Spleen (tissue), 11 donors: ENCODE results near the gene CASP9. TPM values are rescaled to one million over a fixed set of nuclear protein-coding genes. Genes with fewer than 3 reads are reported as not detected.
"Not testable (repeated sequence)": the region's sequence is repeated elsewhere in the genome, so short reads cannot be mapped to it uniquely, and the experiment has no call there.

ENCODE experiments used
- DNase-seq: peaks from one replicate; pipeline ENCODE4 v3.0.0-alpha.2; 2020
- H3K27ac ChIP-seq, 8 donors: fragments of 200-600 bp; sonication (generic) in 7 of 8; 1 replicate in 4 of 8; 2 replicates in 4 of 8; pipeline versions ENCODE4 v1.5.0 to v1.8.0; 2016 to 2021; ENCODE audit warnings: inconsistent platforms in 4 of 8, mild to moderate bottlenecking in 4 of 8, moderate library complexity in 1 of 8
- H3K27me3 ChIP-seq, 7 donors: fragments of 200-600 bp; sonication (generic) in 6 of 7; replicated peaks in 1 of 7; 1 replicate in 4 of 7; 2 replicates in 3 of 7; pipeline versions ENCODE4 v1.5.0 to v1.8.0; 2016 to 2021; ENCODE audit warnings: inconsistent platforms in 3 of 7, mild to moderate bottlenecking in 1 of 7
- H3K36me3 ChIP-seq, 6 donors: fragments of 200-600 bp; sonication (generic) in 5 of 6; 1 replicate in 4 of 6; 2 replicates in 2 of 6; pipeline versions ENCODE4 v1.5.0 to v1.8.0; 2016 to 2021; ENCODE audit warnings: inconsistent platforms in 2 of 6
- H3K4me1 ChIP-seq, 6 donors: fragments of 200-600 bp; sonication (generic) in 5 of 6; 1 replicate in 3 of 6; 2 replicates in 3 of 6; pipeline versions ENCODE4 v1.5.0 to v1.8.0; 2016 to 2021; ENCODE audit warnings: inconsistent platforms in 3 of 6
- H3K4me3 ChIP-seq, 8 donors: fragments of 200-600 bp; sonication (generic) in 7 of 8; 1 replicate in 4 of 8; 2 replicates in 4 of 8; pipeline versions ENCODE4 v1.5.0 to v1.8.0; 2016 to 2021; ENCODE audit warnings: inconsistent platforms in 4 of 8, mild to moderate bottlenecking in 4 of 8, moderate library complexity in 2 of 8
- H3K9me3 ChIP-seq, 8 donors: fragments of 200-600 bp; sonication (generic) in 7 of 8; 1 replicate in 4 of 8; 2 replicates in 4 of 8; pipeline versions ENCODE4 v1.5.0 to v1.8.0; 2016 to 2021; ENCODE audit warnings: inconsistent platforms in 4 of 8
- POLR2A ChIP-seq, 3 donors: fragments of 450-650 bp; IDR thresholded peaks; one replicate each; pipeline ENCODE4 v1.5.1; 2017; ENCODE audit warnings: antibody characterized with exemption in 3 of 3, mild to moderate bottlenecking in 1 of 3
- POLR2AphosphoS5 ChIP-seq, 3 donors: sonication (generic); formaldehyde crosslinking; IDR thresholded peaks; one replicate each; pipeline ENCODE4 v1.5.1; 2017; ENCODE audit warnings: antibody characterized with exemption in 3 of 3
- WGBS, 5 donors: extraction: QIAGEN DNeasy Blood & Tissue Kit in 3 of 5; methylation state at CpG; one replicate each; pipeline versions ENCODE4 v1.1.5 to v1.1.7; 2013 to 2018; 5-methylcytosine and 5-hydroxymethylcytosine counted together
- intact Hi-C: fragments of 100-400 bp; cut with DNase I; formaldehyde crosslinking; loops from one replicate; pipeline ENCODE4 v1.15.0; 2023; ENCODE audit warnings: low total_unique reads
- polyA plus RNA-seq, 3 donors: library from polyadenylated mRNA; stranded (reverse); fragments of 200-250 nt; gene quantifications; one replicate each; pipeline ENCODE4 v1.2.1, GENCODE V29; 2013
- total RNA-seq, 7 donors: library from RNA; depleted of rRNA in 3 of 7; stranded (reverse); fragments of >200 nt in 3 of 7; fragmentation: NEBNext Ultra II Directional in 4 of 7; extraction: Animal tissue kit (Norgen Biotek cat#: 25700) in 4 of 7; gene quantifications; one replicate each; pipeline versions ENCODE4 v1.1.0 to v1.2.1, GENCODE V29; 2016 to 2021
- TF ChIP-seq, protein P1 (sequence below), 11 experiments: fragments of 200-600 bp in 7 of 11; fragments of 450-650 bp in 4 of 11; sonication (generic) in 4 of 11; IDR thresholded peaks in 8 of 11; conservative IDR thresholded peaks in 3 of 11; 1 replicate in 7 of 11; 2 replicates in 4 of 11; pipeline versions ENCODE4 v1.4.0 to v1.8.0; 2016 to 2021; ENCODE audit warnings: antibody characterized with exemption in 11 of 11, inconsistent platforms in 4 of 11, mild to moderate bottlenecking in 1 of 11
- donor health status: healthy with polysubstance abuse.
- donor health status: DM: no; HTN: no; CAD: no; lungs with moderate emphysema.
- donor health status: DM: no; HTN: no; CAD: no.
- donor health status: Bipolar disorder and iron deficiency.
- donor health status: healthy.
- donor health status: DM: no; HTN: no; CAD: no.
- donor health status: DM: yes; HTN: yes; CAD: no.

The CASP9 gene
- total and polyA plus RNA-seq, 10 donors: 10.3 to 17.7 (median 11.5) TPM

DNA sequence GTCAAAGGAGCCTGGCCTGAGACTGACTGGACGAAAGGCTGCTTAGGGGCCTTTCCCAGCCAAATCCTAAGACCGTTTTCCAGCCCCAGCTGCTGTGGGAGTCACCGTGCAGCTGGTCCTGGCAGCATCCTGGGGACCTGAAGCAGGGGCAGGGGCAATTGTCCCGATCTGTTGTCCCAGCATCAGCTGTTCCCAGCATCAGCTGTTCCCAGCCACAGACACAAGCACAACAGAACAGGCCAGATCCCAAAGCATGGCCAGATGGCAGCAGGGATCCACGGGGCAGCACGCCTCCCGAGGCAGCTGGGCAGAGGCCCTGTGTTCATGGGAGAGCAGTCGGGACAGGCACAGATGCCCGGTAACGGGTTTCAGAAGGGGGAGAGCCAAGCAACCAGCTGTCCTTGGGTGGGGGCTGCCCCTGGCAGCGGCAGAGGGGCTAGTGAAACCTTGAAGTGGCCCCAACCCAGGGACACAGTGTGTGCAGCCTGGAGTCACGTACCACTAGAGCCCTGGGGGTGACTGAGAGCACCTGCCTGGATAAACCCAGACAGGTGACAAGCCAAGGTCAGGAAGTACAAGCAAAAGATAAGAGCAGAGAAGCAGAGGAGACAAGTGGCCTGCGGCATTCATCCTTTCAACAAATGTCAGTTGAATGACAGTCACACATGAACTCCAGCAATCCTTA is 34.8 kb downstream of the CASP9 start:
- Histone ChIP-seq H3K4me3 (no peak overlapping the region), H3K27ac (no peak overlapping the region), H3K4me1 (peaks cover 0 to 5% (median 0%) of the 10 kb centered on the region in 6 donors), H3K9me3 (no peaks in the 10 kb centered on the region), H3K27me3 (no peaks in the 10 kb centered on the region), H3K36me3 (peaks cover 0 to 64% (median 25%) of the 10 kb centered on the region in 6 donors)
- DNase-seq: no peak
- WGBS, 5 donors: 79 to 90% (median 83%) methylated on average over 12 to 13 of the region's 13 CpGs
- intact Hi-C loops: no loop called here
- TF ChIP-seq POLR2AphosphoS5 (IDR thresholded peaks at IDR 0.05) (no peak), POLR2A (IDR thresholded peaks at IDR 0.05) (no peak)
- TF ChIP-seq, protein P1, sequence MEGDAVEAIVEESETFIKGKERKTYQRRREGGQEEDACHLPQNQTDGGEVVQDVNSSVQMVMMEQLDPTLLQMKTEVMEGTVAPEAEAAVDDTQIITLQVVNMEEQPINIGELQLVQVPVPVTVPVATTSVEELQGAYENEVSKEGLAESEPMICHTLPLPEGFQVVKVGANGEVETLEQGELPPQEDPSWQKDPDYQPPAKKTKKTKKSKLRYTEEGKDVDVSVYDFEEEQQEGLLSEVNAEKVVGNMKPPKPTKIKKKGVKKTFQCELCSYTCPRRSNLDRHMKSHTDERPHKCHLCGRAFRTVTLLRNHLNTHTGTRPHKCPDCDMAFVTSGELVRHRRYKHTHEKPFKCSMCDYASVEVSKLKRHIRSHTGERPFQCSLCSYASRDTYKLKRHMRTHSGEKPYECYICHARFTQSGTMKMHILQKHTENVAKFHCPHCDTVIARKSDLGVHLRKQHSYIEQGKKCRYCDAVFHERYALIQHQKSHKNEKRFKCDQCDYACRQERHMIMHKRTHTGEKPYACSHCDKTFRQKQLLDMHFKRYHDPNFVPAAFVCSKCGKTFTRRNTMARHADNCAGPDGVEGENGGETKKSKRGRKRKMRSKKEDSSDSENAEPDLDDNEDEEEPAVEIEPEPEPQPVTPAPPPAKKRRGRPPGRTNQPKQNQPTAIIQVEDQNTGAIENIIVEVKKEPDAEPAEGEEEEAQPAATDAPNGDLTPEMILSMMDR (IDR thresholded peaks at IDR 0.05 in 8 of 11, conservative IDR thresholded peaks at IDR 0.05 in 3 of 11): no peak

DNA sequence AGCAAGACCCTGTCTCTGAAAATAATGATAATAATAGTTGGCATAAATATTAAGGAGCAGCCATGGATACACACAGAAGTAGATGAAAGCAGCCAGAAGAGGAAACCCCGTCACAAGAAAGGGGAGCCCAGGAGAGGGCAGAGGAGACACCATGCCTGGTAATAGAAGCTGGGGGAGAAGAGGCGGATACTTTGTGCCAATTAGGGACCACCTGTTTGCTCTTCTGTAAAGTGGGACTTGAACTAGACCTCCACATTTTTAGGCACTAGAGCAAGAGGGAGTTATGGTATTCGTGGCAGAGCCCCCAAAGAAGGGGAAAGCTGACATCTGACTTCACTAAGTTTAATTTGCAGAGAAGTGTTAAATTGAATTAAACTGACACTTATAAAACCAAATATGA is 35.6 kb downstream of the CASP9 start:
- Histone ChIP-seq H3K4me3 (no peak overlapping the region), H3K4me1 (peaks cover 0 to 5% (median 0%) of the 10 kb centered on the region in 6 donors), H3K27ac (no peak overlapping the region), H3K27me3 (no peaks in the 10 kb centered on the region), H3K36me3 (peaks cover 0 to 60% (median 17%) of the 10 kb centered on the region in 6 donors), H3K9me3 (no peaks in the 10 kb centered on the region)
- TF ChIP-seq POLR2AphosphoS5 (IDR thresholded peaks at IDR 0.05): no peak
- TF ChIP-seq, protein P1 (IDR thresholded peaks at IDR 0.05 in 8 of 11, conservative IDR thresholded peaks at IDR 0.05 in 3 of 11): no peak
- TF ChIP-seq POLR2A (IDR thresholded peaks at IDR 0.05): no peak
- DNase-seq: no peak
- intact Hi-C loops: no loop called here
- 88 to 94% (median 89%) methylated on average over 3 of the region's 3 CpGs for WGBS, 5 donors

DNA sequence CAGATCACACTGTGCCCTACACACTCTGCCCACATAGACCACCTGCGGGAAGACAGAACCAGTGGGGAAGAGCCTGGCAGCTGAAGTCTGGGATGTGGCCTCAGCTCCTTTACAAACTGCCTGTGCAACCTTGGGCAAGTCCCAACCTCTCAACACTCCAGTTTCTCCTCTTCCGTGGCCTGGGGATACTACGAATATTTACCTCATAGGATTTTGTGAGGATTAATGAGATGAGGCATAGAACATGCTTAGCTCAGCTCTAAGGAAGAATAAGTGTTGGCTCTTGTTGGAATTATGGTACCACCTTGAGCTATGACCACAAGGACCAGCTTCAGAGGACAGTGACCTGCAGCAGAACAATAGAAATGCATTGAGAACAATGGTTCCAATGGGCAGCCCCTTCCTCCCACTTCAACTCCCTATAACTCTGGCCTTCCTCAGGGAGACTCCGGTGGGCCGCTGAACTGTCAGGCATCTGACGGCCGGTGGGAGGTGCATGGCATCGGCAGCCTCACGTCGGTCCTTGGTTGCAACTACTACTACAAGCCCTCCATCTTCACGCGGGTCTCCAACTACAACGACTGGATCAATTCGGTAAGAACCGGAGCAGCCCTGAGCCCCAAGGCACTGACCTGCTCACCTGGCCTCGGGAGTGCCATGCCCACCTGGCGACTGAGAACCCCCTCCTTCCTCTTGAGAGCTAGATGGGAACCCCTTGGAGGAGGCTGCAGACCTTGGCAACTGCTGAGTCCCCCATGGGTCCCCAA is 37.0 kb downstream of the CASP9 start:
- intact Hi-C loops, DNase-seq, H3K4me3 ChIP-seq, H3K4me1 ChIP-seq, H3K27me3 ChIP-seq, H3K9me3 ChIP-seq, H3K27ac ChIP-seq: not testable (repeated sequence)
- WGBS, 5 donors: 96 to 98% (median 97%) methylated on average over 16 to 17 of the region's 17 CpGs
- H3K36me3 ChIP-seq: peaks cover 0 to 46% (median 6%) of the 10 kb centered on the region in 6 donors

DNA sequence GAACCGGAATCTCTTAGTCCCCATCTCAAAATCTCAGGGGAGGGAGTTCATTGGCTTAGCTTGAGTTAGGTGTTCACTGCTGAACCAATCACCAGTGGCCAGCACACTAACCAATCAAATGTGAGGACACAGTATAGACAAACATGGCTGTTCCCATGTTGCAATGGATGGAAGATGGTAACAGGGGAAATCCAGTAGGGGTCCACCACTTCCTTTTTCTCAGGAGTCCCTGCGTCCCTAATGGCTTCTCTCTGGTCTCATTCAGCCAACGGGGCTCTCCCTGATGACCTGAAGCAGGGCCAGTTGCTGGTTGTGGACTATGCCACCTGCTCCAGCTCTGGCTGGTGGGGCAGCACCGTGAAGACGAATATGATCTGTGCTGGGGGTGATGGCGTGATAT is 38.4 kb downstream of the CASP9 start:
- TF ChIP-seq POLR2AphosphoS5 (IDR thresholded peaks at IDR 0.05) (no peak), POLR2A (IDR thresholded peaks at IDR 0.05) (no peak)
- TF ChIP-seq, protein P1 (IDR thresholded peaks at IDR 0.05 in 8 of 11, conservative IDR thresholded peaks at IDR 0.05 in 3 of 11): no peak
- intact Hi-C loops: no loop called here
- Histone ChIP-seq H3K36me3 (peaks cover 0 to 32% (median 0%) of the 10 kb centered on the region in 6 donors), H3K4me3 (no peak overlapping the region), H3K27ac (no peak overlapping the region), H3K4me1 (no peaks in the 10 kb centered on the region), H3K9me3 (no peaks in the 10 kb centered on the region), H3K27me3 (no peaks in the 10 kb centered on the region)
- 85 to 88% (median 88%) methylated on average over 6 of the region's 6 CpGs for WGBS, 5 donors
- DNase-seq: no peak

DNA sequence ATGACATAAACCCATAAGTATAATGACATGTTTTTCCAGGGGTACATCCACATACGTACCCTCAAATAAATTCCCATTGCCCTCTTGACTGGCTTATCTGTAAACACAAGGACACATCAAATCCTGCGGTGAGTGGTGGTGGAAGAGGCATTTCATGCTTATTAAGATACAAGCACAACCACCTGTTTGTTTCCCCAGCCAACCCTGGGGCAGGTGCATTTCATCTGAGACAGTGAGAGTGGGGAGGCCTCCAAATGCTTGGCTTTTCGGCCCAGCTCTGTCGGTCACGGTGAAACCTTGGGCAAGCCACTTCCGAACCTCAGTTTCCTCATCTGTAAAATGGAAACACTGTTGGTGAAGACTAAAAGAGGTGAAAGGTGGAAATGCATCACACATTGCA is 39.6 kb downstream of the CASP9 start:
- H3K27ac ChIP-seq, H3K9me3 ChIP-seq, H3K27me3 ChIP-seq, DNase-seq, intact Hi-C loops, H3K4me1 ChIP-seq, H3K4me3 ChIP-seq: not testable (repeated sequence)
- peaks cover 0 to 27% (median 0%) of the 10 kb centered on the region in 6 donors for H3K36me3 ChIP-seq
- 84 to 95% (median 90%) methylated on average over 6 of the region's 6 CpGs for WGBS, 5 donors
